Epithelial cell of proximal tubule (primary cell): ENCODE data around the gene DUSP1. TPM values are rescaled to one million over a fixed set of nuclear protein-coding genes. Genes with fewer than 3 reads are reported as not detected.

Experiments
- DNase-seq: peaks from one replicate; pipeline ENCODE4 v3.0.0-alpha.2; 2011; ENCODE audit warnings: low read depth
- H3K4me3 ChIP-seq: 2 replicates; pipeline ENCODE4 v1.5.1; 2011; ENCODE audit warnings: low read depth, mild to moderate bottlenecking, low read length
- total RNA-seq: library from RNA; depleted of rRNA; stranded (reverse); fragments of >200 nt; gene quantifications from 2 replicates; pipeline ENCODE4 v1.2.3, GENCODE V29; 2015
- TF ChIP-seq, protein P1 (sequence below): conservative IDR thresholded peaks from 2 replicates; pipeline ENCODE4 v1.5.1; 2012; ENCODE audit warnings: low read depth, mild to moderate bottlenecking, low read length

Gene DUSP1
- total RNA-seq, 1 donor from 2014 or later = 215 TPM

DNA sequence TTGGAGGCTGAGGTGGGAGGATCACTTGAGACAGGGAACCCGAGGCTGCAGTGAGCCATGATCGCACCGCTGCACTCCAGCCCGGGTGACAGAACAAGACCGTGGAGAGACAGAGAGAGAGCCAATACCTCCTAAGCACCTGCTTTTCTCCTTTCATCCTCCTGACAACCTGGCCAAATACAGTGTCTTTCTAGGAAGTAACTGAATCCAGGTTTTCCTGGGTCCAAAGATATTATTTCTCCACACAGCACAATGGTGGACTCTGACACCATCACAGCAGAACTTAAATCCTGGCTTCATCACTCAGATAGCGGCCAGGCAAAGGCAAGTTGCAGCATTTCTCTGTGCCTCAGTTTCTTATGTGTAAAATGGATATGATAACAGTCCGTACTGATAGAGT, 21.9 kb downstream of the DUSP1 start:
- DNase-seq = no peak
- TF ChIP-seq, protein P1, sequence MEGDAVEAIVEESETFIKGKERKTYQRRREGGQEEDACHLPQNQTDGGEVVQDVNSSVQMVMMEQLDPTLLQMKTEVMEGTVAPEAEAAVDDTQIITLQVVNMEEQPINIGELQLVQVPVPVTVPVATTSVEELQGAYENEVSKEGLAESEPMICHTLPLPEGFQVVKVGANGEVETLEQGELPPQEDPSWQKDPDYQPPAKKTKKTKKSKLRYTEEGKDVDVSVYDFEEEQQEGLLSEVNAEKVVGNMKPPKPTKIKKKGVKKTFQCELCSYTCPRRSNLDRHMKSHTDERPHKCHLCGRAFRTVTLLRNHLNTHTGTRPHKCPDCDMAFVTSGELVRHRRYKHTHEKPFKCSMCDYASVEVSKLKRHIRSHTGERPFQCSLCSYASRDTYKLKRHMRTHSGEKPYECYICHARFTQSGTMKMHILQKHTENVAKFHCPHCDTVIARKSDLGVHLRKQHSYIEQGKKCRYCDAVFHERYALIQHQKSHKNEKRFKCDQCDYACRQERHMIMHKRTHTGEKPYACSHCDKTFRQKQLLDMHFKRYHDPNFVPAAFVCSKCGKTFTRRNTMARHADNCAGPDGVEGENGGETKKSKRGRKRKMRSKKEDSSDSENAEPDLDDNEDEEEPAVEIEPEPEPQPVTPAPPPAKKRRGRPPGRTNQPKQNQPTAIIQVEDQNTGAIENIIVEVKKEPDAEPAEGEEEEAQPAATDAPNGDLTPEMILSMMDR = no peak
- no peak overlapping the region for H3K4me3 ChIP-seq

DNA sequence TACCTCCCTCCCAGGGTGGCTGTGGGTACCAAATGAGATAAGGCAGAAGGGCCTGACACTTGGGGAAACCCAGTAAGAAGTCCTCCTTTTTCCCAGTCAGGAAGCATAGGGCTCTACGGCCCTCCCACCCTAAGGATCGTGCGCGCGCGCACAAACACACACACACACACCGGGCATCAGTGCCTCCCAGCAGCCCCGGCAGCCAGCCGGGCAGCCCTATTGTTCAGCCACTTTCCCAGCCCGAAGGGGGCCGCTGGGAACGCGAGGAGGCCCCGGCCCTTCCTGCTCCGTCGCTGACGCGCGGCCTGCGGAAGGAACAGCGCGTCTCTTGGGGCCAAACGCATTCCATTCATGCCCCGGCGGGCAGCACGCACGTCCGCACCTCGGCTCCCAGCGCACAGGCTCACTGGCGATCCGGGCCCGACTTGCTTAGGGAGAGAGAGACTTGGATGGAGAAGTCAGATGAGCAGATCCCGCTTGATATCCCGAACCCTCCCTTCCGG, 22.6 kb downstream of the DUSP1 start:
- DNase-seq = no peak
- H3K4me3 ChIP-seq = no peak overlapping the region
- TF ChIP-seq, protein P1 = no peak

DNA sequence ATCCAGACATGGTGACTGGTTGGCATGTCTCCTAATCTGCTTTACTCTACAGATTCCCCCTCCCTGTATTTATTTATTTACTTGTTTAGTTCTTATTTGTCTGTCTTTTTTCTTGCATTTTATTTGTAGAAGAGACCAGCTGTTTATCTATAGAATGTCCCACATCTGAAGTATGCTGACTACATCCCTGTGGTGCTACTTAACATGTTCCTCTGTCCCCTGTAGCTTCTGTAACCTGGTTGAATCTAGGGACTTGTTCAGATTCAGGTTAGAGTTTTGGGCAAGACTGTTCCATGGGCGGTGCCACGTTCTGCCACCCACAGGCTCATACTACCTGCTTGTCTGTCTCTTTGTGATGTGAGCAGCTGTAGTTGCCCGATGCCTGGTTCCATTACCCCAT, 23.5 kb downstream of the DUSP1 start:
- H3K4me3 ChIP-seq = no peak overlapping the region
- no peak for DNase-seq
- TF ChIP-seq, protein P1 = no peak

DNA sequence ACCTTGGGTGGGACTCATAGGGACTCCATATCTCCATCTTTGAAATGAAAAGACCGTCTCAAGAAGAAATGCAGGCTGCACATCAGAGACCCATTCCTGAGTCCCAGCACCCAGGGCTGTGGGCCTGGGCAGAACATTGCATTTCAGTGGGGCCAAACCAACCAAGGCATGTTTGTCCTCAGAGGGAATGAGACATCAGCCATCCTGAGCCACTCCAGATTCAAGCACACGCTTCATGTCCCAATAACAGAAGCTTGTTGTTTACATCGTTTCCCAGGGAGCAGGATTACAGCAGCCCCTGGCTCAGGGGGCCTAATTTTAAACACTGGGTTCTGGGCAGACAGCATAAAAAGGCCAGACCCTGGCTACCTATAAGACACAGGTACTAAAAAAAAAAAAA, 24.3 kb downstream of the DUSP1 start:
- H3K4me3 ChIP-seq = no peak overlapping the region
- TF ChIP-seq, protein P1 = no peak
- no peak for DNase-seq

DNA sequence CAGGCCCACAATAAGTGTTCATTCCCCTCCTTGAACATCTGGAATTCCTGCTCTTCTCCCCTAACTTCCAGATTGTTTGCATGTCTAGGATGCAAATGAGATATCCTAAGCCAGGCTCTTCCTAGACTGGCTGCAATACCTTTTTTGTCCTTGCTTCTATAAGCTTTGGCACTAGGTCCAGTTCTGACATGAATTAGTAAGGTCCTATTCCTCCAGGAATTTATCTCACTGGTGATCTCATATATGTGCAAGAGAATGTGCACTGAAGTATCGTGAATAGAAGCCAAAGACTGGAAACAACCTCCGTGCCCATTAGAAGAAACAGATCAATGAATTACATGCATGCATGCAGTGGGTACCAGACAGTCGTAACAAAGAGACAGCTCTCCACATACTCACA, 25.2 kb downstream of the DUSP1 start:
- no peak overlapping the region for H3K4me3 ChIP-seq
- DNase-seq = no peak
- TF ChIP-seq, protein P1 = no peak

DNA sequence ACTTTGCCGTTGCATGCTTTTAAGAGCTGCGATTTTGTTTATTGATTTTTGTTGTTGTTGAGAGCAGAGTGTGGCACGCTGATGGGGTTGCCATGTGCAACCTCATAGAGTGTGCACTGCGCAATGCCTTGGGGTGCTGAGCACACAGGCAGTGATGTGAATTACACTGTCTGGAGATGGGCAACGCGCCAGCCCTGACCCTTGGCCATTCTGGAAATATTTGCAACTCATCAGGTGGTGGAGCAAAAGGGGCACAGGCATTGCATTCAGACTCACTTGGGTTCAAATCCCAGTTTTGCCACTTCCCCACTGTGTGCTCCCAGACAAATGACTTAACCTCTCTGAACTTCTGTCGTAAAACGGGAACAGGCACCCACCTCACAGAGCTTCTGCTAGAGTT, 25.6 kb downstream of the DUSP1 start:
- TF ChIP-seq, protein P1 = no peak
- no peak overlapping the region for H3K4me3 ChIP-seq
- no peak for DNase-seq
